KOPT-K1 (cell line): ENCODE results near the gene SSBP4.
A peak's percentile ranks its signal among the peaks of the same experiment; 100 is the strongest.
"Not testable (repeated sequence)": the region's sequence is repeated elsewhere in the genome, so short reads cannot be mapped to it uniquely, and the experiment has no call there.

ENCODE experiments used
- H3K27ac ChIP-seq: fragments of 200-600 bp; sonication (generic); 2 replicates; pipeline ENCODE4 v1.5.1; 2016; ENCODE audit warnings: antibody characterized with exemption, mild to moderate bottlenecking, low read depth, low read length; ENCODE audit not compliant: poor library complexity, severe bottlenecking
- H3K36me3 ChIP-seq: fragments of 200-600 bp; sonication (generic); 2 replicates; pipeline ENCODE4 v1.5.1; 2017; ENCODE audit warnings: antibody characterized with exemption, mild to moderate bottlenecking, low read length, moderate library complexity; ENCODE audit not compliant: insufficient read depth
- H3K9me3 ChIP-seq: fragments of 200-600 bp; sonication (generic); 2 replicates; pipeline ENCODE4 v1.5.1; 2017; ENCODE audit warnings: antibody characterized with exemption, low read length, mild to moderate bottlenecking; ENCODE audit not compliant: insufficient read depth, poor library complexity, severe bottlenecking

The SSBP4 gene

GRCh38 chr19:18419195-18419698 is at the start of gene SSBP4:
Gene SSBP4 (plus strand): TSS chr19:18419398. CDS start chr19:18419649, 251 bp downstream.
- Histone ChIP-seq H3K9me3 (no peaks in the 10 kb centered on the region), H3K27ac (peak within 1 kb of the TSS; percentile 86), H3K36me3 (no peaks in the 10 kb centered on the region)

GRCh38 chr19:18373407-18373891 is 45.7 kb upstream of the SSBP4 start:
- Histone ChIP-seq H3K36me3 (no peaks in the 10 kb centered on the region), H3K9me3 (no peaks in the 10 kb centered on the region), H3K27ac (peak overlapping the region; percentile 10)

DNA sequence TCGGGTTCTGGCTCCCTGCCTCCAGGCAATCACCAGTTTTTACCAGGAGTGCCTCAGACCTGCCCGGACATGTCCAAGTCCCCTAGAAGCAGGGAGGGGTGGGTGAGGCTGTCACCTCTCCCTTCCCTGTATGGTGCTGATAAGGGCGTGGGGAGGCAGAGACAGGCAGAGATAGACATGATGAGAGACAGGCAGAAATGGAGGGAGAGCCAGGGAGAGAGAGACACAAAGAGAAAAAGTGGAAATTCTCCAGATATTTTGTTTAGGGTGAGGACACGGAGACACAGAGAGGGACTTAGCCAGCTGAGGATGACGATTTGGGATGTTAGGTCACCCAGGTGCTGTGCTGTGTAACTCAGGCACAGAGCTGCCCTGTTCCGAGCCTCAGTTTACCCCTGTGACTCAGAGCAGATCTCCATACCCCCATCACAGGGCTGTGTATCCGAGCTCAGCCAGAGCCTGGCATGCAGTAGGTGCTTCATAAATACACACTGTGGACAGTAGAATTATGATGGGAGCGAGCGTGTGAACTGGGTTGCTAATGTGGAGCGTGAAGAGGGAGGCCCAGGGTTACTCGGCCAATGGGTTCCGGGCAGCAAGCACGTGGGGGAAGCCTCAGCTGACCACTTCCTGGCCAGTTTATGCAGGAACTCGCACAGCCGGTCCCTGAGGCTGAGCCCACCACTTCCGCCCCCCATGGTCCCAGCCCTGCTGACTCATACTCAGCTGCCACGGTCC is 45.1 kb upstream of the SSBP4 start:
- Histone ChIP-seq H3K9me3 (no peaks in the 10 kb centered on the region), H3K27ac (peak overlapping the region; percentile 10), H3K36me3 (no peaks in the 10 kb centered on the region)

GRCh38 chr19:18377026-18377425 is 42.2 kb upstream of the SSBP4 start:
- H3K36me3 ChIP-seq, result no peaks in the 10 kb centered on the region
- H3K27ac ChIP-seq, result no peak overlapping the region
- no peaks in the 10 kb centered on the region for H3K9me3 ChIP-seq

GRCh38 chr19:18379803-18380747 is 39.1 kb upstream of the SSBP4 start:
- no peak overlapping the region for H3K27ac ChIP-seq
- no peaks in the 10 kb centered on the region for H3K36me3 ChIP-seq
- H3K9me3 ChIP-seq, result no peaks in the 10 kb centered on the region

DNA sequence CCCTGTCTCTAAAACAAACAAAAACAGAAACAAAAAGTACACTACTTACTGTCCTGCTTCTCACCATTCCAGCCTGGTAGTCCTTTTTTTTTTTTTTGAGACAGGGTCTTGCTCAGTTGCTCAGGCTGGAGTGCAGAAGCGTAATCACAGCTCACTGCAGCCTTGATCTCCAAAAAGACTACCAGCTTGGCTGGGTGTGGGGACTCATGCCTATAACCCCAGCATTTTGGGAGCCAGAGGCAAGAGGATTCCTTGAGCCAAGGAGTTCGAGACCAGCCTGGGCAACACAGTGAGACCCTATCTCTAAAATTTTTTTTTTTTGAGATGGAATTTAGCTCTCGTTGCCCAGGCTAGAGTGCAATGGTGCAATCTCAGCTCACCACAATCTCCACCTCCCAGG is 38.4 kb upstream of the SSBP4 start:
- no peaks in the 10 kb centered on the region for H3K36me3 ChIP-seq
- H3K27ac ChIP-seq, result no peak overlapping the region
- no peaks in the 10 kb centered on the region for H3K9me3 ChIP-seq

DNA sequence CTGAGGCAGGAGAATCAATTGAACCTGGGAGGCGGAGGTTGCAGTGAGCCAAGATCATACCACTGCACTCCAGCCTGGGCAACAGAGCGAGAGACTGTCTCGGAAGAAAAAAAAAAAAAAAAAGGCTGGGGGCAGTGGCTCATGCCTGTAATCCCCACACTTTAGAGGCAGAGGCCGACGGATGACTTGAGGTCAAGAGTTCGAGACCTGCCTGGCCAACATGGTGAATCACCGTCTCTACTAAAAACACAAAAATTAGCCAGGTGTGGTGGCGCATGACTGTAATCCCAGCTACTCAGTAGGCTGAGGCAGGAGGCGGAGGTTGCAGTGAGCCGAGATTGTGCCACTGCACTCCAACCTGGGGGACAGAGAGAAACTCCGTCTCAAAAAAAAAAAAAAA is 35.6 kb upstream of the SSBP4 start:
- not testable (repeated sequence) for H3K36me3 ChIP-seq, H3K9me3 ChIP-seq, H3K27ac ChIP-seq

GRCh38 chr19:18384775-18385174 is 34.4 kb upstream of the SSBP4 start:
- Histone ChIP-seq H3K27ac (no peak overlapping the region), H3K9me3 (no peaks in the 10 kb centered on the region), H3K36me3 (no peaks in the 10 kb centered on the region)

GRCh38 chr19:18385359-18385674 is 33.9 kb upstream of the SSBP4 start:
- Histone ChIP-seq H3K9me3 (no peaks in the 10 kb centered on the region), H3K27ac (no peak overlapping the region), H3K36me3 (no peaks in the 10 kb centered on the region)

- Histone ChIP-seq H3K9me3 (no peaks in the 10 kb centered on the region), H3K27ac (no peak within 1 kb of the TSS)
These were observed 33.3 kb upstream of the SSBP4 start, which contains the start of gene GDF15 for GRCh38 chr19:18385675-18386542. Gene GDF15 (plus strand): TSS chr19:18386158. CDS start chr19:18386190, 32 bp downstream.

DNA sequence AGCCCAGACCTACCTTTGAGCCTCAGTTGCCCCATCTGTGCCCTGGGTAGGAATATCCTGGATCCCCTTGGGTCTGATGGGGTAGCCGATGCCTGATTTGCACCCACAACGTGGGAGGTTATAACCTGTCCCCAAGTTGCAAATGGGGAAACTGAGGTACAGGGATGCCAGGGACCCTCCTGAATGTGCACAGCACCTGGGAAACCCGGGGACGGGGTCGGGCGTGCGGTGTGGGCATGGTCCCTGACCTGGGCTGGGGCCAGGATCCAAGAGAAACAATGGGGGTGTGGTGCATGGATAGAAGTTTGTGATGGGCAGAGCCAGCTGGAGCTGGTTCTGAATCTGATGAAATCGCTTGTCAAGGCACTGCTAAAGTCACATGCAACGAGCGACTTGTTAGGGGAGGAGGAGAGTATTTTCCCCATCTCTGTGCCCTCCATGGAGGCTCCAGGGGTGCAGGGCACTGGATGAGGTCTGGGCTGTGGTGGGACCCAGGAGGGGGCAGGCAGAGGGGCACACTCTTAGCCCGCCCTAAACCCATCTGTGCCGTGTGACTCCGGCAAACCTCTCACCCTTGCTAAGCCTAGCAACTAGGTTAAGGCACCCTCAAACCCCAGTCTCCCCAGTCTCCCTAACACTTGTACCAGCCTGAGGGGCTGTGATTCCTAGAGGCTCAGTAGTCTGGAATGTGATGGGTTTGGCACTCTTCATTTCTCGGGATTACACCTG is 32.5 kb upstream of the SSBP4 start:
- Histone ChIP-seq H3K27ac (no peak overlapping the region), H3K9me3 (no peaks in the 10 kb centered on the region), H3K36me3 (no peaks in the 10 kb centered on the region)

More at GRCh38 chr19:18385675-18386542, 33.3 kb upstream of the SSBP4 start, which contains the start of gene GDF15:
- no peaks in the 10 kb centered on the region for H3K36me3 ChIP-seq

DNA sequence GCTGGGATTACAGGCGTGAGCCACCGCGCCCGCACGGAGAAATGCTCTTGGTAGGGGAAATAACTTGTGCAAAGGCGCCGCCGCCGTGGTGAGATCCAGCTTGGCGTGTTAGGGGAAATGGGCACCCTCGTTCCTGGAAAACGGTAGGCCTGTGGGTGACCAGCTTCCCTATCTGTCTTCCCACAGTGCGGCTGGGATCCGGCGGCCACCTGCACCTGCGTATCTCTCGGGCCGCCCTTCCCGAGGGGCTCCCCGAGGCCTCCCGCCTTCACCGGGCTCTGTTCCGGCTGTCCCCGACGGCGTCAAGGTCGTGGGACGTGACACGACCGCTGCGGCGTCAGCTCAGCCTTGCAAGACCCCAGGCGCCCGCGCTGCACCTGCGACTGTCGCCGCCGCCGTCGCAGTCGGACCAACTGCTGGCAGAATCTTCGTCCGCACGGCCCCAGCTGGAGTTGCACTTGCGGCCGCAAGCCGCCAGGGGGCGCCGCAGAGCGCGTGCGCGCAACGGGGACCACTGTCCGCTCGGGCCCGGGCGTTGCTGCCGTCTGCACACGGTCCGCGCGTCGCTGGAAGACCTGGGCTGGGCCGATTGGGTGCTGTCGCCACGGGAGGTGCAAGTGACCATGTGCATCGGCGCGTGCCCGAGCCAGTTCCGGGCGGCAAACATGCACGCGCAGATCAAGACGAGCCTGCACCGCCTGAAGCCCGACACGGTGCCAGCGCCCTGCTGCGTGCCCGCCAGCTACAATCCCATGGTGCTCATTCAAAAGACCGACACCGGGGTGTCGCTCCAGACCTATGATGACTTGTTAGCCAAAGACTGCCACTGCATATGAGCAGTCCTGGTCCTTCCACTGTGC is 30.9 kb upstream of the SSBP4 start:
- Histone ChIP-seq H3K36me3 (no peaks in the 10 kb centered on the region), H3K9me3 (no peaks in the 10 kb centered on the region), H3K27ac (no peak overlapping the region)

DNA sequence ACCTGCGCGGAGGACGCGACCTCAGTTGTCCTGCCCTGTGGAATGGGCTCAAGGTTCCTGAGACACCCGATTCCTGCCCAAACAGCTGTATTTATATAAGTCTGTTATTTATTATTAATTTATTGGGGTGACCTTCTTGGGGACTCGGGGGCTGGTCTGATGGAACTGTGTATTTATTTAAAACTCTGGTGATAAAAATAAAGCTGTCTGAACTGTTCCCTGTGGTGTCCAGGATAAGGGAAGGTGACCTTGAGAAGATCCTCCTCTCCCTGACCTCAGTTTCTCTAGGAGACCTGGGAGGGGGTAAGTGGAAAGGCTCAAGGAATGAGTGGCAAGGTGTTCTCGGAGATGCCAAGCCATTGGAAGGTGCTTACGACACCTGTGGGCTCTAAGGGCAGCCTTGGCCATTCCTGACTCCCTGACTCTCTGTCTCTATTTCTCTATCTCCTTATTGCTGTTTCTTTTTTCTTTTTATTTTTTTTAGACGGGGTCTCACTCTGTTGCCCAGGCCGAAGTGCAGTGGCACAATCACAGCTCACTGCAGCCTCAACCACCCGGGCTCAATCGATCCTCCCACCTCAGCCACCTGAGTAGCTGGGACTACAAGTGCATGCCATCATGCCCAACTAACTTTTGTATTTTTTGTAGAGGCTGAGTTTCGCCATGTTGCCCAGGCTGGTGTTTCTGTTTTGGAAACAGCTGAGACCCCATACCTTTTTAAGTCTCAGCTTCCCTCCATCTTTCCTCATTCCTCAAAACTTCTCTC is 30.1 kb upstream of the SSBP4 start:
- no peak overlapping the region for H3K27ac ChIP-seq
- H3K36me3 ChIP-seq, result no peaks in the 10 kb centered on the region
- no peaks in the 10 kb centered on the region for H3K9me3 ChIP-seq
